SH-SY5Y (cell line): Measurements from ENCODE around the gene SERPINB6.

Experiments
- GATA2 ChIP-seq: IDR thresholded peaks from 2 replicates; pipeline ENCODE4 v1.6.1; 2011; ENCODE audit warnings: mild to moderate bottlenecking, low read depth, low read length
- GATA3 ChIP-seq: IDR thresholded peaks from 2 replicates; pipeline ENCODE4 v1.6.1; 2011; ENCODE audit warnings: low read depth, mild to moderate bottlenecking, low read length, moderate library complexity

DNA sequence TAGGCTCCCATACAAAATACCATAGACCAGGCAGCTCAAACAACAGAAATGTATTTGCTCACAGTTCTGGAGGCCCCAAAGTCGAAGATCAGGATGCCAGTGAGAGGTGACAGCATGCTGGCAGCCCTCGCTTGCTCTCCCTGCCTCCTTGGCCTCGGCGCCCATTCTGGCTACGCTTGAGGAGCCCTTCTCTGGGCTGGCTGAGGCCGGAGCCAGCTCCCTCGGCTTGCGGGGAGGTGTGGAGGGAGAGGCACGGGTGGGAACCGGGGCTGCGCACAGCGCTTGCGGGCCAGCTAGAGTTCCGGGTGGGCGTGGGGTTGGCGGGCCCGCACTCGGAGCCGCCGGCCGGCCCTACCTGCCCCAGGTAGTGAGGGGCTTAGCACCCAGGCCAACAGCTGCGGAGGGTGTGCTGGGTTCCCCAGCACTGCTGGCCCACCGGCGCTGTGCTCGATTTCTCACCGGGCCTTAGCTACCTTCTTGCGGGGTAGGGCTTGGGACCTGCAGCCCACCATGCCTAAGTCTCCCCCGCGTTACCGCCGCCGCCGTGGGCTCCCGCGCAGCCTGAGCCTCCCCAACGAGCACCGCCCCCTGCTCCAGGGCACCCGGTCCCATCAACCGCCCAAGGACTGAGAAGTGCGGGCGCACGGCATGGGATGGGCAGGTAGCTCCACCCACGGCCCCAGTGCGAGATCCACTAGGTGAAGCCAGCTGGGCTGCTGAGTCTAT is 35.6 kb downstream of the SERPINB6 start:
- TF ChIP-seq GATA2 (no peak), GATA3 (no peak)
